HG03469 (cell line): ENCODE measurements around the gene GTF2H2.
"Not testable (repeated sequence)": the region's sequence is repeated elsewhere in the genome, so short reads cannot be mapped to it uniquely, and the experiment has no call there.

Experiments used
- ATAC-seq: cut with Tn5 transposase; IDR thresholded peaks from one replicate; pipeline ENCODE4 v1.9.1; 2021; ENCODE audit warnings: mild to moderate bottlenecking, moderate library complexity, moderate number of reproducible peaks; ENCODE audit not compliant: unreplicated experiment

Gene GTF2H2

DNA sequence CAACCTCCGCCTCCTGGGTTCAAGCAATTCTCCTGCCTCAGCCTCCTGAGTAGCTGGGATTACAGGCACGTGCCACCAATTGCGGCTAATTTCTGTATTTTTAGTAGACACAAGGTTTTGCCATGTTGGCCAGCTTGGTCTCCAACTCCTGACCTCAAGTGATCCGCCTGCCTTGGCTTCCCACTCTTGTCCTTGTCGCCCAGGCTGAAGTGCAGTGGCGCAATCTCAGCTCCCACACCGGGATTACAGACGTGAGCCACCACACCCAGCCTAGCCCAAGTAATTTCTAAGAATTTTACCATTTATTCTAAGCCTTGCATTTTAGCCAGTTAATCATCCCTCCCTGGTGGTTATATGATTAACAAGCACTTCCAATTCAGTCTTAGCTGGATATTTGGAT, 53.3 kb downstream of the GTF2H2 start:
- no peak for ATAC-seq

DNA sequence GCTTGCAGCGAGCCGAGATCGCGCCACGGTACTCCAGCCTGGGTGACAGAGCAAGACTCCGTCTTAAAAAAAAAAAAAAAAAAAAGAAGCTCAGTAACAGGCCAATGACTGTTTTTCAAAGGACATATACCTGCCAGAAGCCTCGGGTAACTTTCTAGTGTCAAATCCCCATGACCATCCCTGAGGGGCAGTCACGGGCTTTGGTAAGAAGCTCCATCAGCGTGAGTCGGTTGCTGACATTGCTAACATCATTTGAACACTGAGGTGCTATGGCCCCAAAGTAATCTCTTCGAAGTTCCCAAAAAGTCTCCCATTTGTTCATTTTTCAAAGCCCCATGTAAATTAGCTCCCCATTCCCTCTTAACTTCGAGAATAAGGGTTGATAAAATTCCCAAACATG, 53.9 kb downstream of the GTF2H2 start:
- no peak for ATAC-seq

GRCh38 chr5:71011194-71011792, 56.2 kb downstream of the GTF2H2 start:
- ATAC-seq = no peak

- not testable (repeated sequence) for ATAC-seq
These were observed 60.5 kb downstream of the GTF2H2 start for GRCh38 chr5:71006983-71007382.
